Neural crest cell (in vitro differentiated cells): ENCODE measurements around the gene DLG3. TPM values are rescaled to one million over a fixed set of nuclear protein-coding genes. Genes with fewer than 3 reads are reported as not detected.

Experiments
- DNase-seq: peaks from one replicate; pipeline ENCODE4 v3.0.0; 2021; ENCODE audit warnings: low read depth, mixed read lengths, low spot score
- H3K27ac Mint-ChIP-seq: one replicate; pipeline ENCODE4 v1.8.0; 2021; ENCODE audit warnings: mild to moderate bottlenecking, mixed read lengths; ENCODE audit not compliant: unreplicated experiment
- H3K27me3 Mint-ChIP-seq: 2 replicates; pipeline ENCODE4 v1.8.0; 2021; ENCODE audit warnings: low read depth, mild to moderate bottlenecking, mixed read lengths
- H3K36me3 Mint-ChIP-seq: 2 replicates; pipeline ENCODE4 v1.8.0; 2021; ENCODE audit warnings: low read depth, mild to moderate bottlenecking, mixed read lengths
- H3K4me1 Mint-ChIP-seq: 2 replicates; pipeline ENCODE4 v1.8.0; 2021; ENCODE audit warnings: mixed read lengths
- H3K4me3 Mint-ChIP-seq: one replicate; pipeline ENCODE4 v1.8.0; 2021; ENCODE audit warnings: mild to moderate bottlenecking, mixed read lengths
- H3K9me3 Mint-ChIP-seq: 2 replicates; pipeline ENCODE4 v1.8.0; 2021; ENCODE audit warnings: mixed read lengths
- CTCF ChIP-seq: fragments of 200-600 bp; sonication (generic); conservative IDR thresholded peaks from 2 replicates; pipeline ENCODE4 v1.5.0; 2021; ENCODE audit warnings: antibody characterized with exemption, mild to moderate bottlenecking
- total RNA-seq: library from RNA; stranded (reverse); gene quantifications from 2 replicates; pipeline ENCODE4 v1.2.1, GENCODE V29; 2021

The DLG3 gene
- total RNA-seq, 1 donor from 2014 or later: 54.3 TPM

GRCh38 chrX:70439016-70439415 lies 5.6 kb upstream of the DLG3 start:
- DNase-seq: no peak
- no peaks in the 10 kb centered on the region for H3K9me3 Mint-ChIP-seq
- H3K4me1 Mint-ChIP-seq: peaks cover 11% of the 10 kb centered on the region
- H3K27ac Mint-ChIP-seq: no peak overlapping the region
- H3K4me3 Mint-ChIP-seq: no peak overlapping the region
- no peak for TF ChIP-seq CTCF
- no peaks in the 10 kb centered on the region for H3K36me3 Mint-ChIP-seq
- H3K27me3 Mint-ChIP-seq: peaks cover 39% of the 10 kb centered on the region

- DNase-seq: no peak
- no peak overlapping the region for H3K27ac Mint-ChIP-seq
- no peaks in the 10 kb centered on the region for H3K9me3 Mint-ChIP-seq
- TF ChIP-seq CTCF: no peak
- H3K27me3 Mint-ChIP-seq: peaks cover 42% of the 10 kb centered on the region
- no peaks in the 10 kb centered on the region for H3K36me3 Mint-ChIP-seq
- peaks cover 9% of the 10 kb centered on the region for H3K4me1 Mint-ChIP-seq
- no peak overlapping the region for H3K4me3 Mint-ChIP-seq
Observed at GRCh38 chrX:70442224-70442623, 2.4 kb upstream of the DLG3 start.

GRCh38 chrX:70444946-70445656 lies 466 bp downstream of the DLG3 start:
- peaks cover 9% of the 10 kb centered on the region for H3K4me1 Mint-ChIP-seq
- DNase-seq: no peak
- H3K4me3 Mint-ChIP-seq: peak overlapping the region; percentile 67
- H3K9me3 Mint-ChIP-seq: no peaks in the 10 kb centered on the region
- H3K36me3 Mint-ChIP-seq: peaks cover 2% of the 10 kb centered on the region
- H3K27ac Mint-ChIP-seq: no peak overlapping the region
- no peak for TF ChIP-seq CTCF
- H3K27me3 Mint-ChIP-seq: peaks cover 28% of the 10 kb centered on the region

- Mint-ChIP-seq H3K4me1 (peaks cover 13% of the 10 kb centered on the region), H3K27ac (no peak overlapping the region), H3K36me3 (peaks cover 2% of the 10 kb centered on the region), H3K27me3 (peaks cover 22% of the 10 kb centered on the region), H3K4me3 (peak overlapping the region; percentile 17), H3K9me3 (no peaks in the 10 kb centered on the region)
- no peak for TF ChIP-seq CTCF
- no peak for DNase-seq
Observed at GRCh38 chrX:70445951-70446350, 1.3 kb downstream of the DLG3 start.

- no peak for DNase-seq
- H3K9me3 Mint-ChIP-seq: no peaks in the 10 kb centered on the region
- no peak for TF ChIP-seq CTCF
- H3K4me1 Mint-ChIP-seq: peaks cover 13% of the 10 kb centered on the region
- no peak overlapping the region for H3K27ac Mint-ChIP-seq
- no peak overlapping the region for H3K4me3 Mint-ChIP-seq
- H3K36me3 Mint-ChIP-seq: peaks cover 2% of the 10 kb centered on the region
- H3K27me3 Mint-ChIP-seq: peaks cover 16% of the 10 kb centered on the region
Observed at GRCh38 chrX:70446380-70447350, 2.0 kb downstream of the DLG3 start.
